Activated T-cell treated with anti-CD3 and anti-CD28 coated beads, Interleukin-2, amount 50 U/mL, for 24 hours (primary cell): ENCODE measurements around the gene ADGRL3.

Experiments
- DNase-seq: peaks from one replicate; pipeline ENCODE4 v3.0.0-alpha.2; 2020
- H3K27ac Mint-ChIP-seq: 2 replicates; pipeline ENCODE4 v1.8.0; 2020; ENCODE audit warnings: mild to moderate bottlenecking, mixed read lengths
- H3K27me3 Mint-ChIP-seq: 2 replicates; pipeline ENCODE4 v1.8.0; 2020; ENCODE audit warnings: mixed read lengths
- H3K36me3 Mint-ChIP-seq: 2 replicates; pipeline ENCODE4 v1.8.0; 2020; ENCODE audit warnings: low read depth, mixed read lengths
- H3K4me1 Mint-ChIP-seq: 2 replicates; pipeline ENCODE4 v1.8.0; 2020; ENCODE audit warnings: low read depth, mixed read lengths
- H3K4me3 Mint-ChIP-seq: 2 replicates; pipeline ENCODE4 v1.8.0; 2020; ENCODE audit warnings: mild to moderate bottlenecking, moderate library complexity, mixed read lengths
- H3K9me3 Mint-ChIP-seq: 2 replicates; pipeline ENCODE4 v1.8.0; 2020; ENCODE audit warnings: mixed read lengths

Gene ADGRL3

GRCh38 chr4:61277785-61278760 is 77.9 kb downstream of the ADGRL3 start:
- H3K4me1 Mint-ChIP-seq = no peaks in the 10 kb centered on the region
- H3K9me3 Mint-ChIP-seq = peaks cover under 1% of the 10 kb centered on the region
- no peak overlapping the region for H3K27ac Mint-ChIP-seq
- no peak overlapping the region for H3K4me3 Mint-ChIP-seq
- no peak for DNase-seq
- H3K27me3 Mint-ChIP-seq = no peaks in the 10 kb centered on the region
- no peaks in the 10 kb centered on the region for H3K36me3 Mint-ChIP-seq

- H3K36me3 Mint-ChIP-seq = no peaks in the 10 kb centered on the region
- H3K27me3 Mint-ChIP-seq = no peaks in the 10 kb centered on the region
- H3K4me1 Mint-ChIP-seq = no peaks in the 10 kb centered on the region
- no peak overlapping the region for H3K4me3 Mint-ChIP-seq
- no peak for DNase-seq
- no peaks in the 10 kb centered on the region for H3K9me3 Mint-ChIP-seq
- H3K27ac Mint-ChIP-seq = no peak overlapping the region
Observed at GRCh38 chr4:61292322-61292721, 92.2 kb downstream of the ADGRL3 start.

GRCh38 chr4:61293707-61294400 is 93.7 kb downstream of the ADGRL3 start:
- Mint-ChIP-seq H3K36me3 (no peaks in the 10 kb centered on the region), H3K27ac (no peak overlapping the region), H3K27me3 (no peaks in the 10 kb centered on the region), H3K4me1 (no peaks in the 10 kb centered on the region), H3K9me3 (no peaks in the 10 kb centered on the region), H3K4me3 (no peak overlapping the region)
- DNase-seq = no peak

- Mint-ChIP-seq H3K9me3 (no peaks in the 10 kb centered on the region), H3K36me3 (no peaks in the 10 kb centered on the region), H3K4me1 (no peaks in the 10 kb centered on the region), H3K27ac (no peak overlapping the region), H3K4me3 (no peak overlapping the region), H3K27me3 (no peaks in the 10 kb centered on the region)
- no peak for DNase-seq
Observed at GRCh38 chr4:61294936-61295335, 94.8 kb downstream of the ADGRL3 start.

DNA sequence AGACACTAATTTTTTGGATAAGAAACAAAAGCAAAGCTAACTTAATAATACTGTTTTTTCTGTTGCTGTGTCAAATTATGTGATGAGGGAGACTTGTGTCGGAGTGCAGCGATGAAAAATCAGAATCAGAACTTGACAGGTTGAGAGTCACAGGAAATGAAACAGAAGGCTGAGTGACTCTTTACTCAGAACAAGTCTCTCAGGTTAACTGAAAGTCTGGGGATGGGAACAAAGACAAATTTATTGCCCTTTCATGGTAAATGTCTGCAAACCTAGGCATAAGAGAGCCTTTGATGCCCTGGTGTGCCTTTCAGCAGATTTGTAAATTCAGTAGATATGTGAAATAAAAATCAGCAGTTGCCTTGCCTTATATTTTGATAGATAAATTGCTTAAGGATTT is 96.0 kb downstream of the ADGRL3 start:
- Mint-ChIP-seq H3K27ac (no peak overlapping the region), H3K4me3 (no peak overlapping the region), H3K36me3 (no peaks in the 10 kb centered on the region), H3K27me3 (no peaks in the 10 kb centered on the region), H3K9me3 (peaks cover 5% of the 10 kb centered on the region), H3K4me1 (no peaks in the 10 kb centered on the region)
- DNase-seq = no peak

DNA sequence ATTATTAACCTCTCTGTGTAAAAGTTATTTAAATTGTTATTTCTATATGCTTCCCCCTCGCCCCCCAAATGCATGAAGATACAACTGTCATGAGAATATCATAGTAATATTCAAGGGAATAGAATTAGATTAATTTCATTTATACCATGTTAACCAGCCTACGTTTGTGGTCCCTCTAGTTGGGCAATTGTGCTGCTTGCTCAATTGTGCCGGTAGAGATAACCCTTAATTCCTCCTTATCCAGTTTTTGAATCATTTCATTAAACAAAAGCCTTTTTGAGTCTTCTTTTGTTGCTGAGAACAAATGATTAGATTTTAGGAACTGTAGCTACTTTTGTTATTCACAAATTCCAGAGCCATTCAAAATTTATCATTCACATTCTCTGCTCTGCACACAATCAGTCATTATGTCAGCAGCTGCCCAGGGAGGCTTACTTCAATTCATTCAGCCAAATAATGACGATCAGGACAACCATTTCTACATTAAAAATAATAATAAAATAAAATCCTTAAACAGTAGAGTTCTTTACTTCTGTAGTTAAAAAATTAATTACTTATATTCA is 98.1 kb downstream of the ADGRL3 start:
- Mint-ChIP-seq H3K9me3 (peaks cover 8% of the 10 kb centered on the region), H3K4me3 (no peak overlapping the region), H3K36me3 (no peaks in the 10 kb centered on the region), H3K4me1 (no peaks in the 10 kb centered on the region), H3K27ac (no peak overlapping the region), H3K27me3 (no peaks in the 10 kb centered on the region)
- no peak for DNase-seq

DNA sequence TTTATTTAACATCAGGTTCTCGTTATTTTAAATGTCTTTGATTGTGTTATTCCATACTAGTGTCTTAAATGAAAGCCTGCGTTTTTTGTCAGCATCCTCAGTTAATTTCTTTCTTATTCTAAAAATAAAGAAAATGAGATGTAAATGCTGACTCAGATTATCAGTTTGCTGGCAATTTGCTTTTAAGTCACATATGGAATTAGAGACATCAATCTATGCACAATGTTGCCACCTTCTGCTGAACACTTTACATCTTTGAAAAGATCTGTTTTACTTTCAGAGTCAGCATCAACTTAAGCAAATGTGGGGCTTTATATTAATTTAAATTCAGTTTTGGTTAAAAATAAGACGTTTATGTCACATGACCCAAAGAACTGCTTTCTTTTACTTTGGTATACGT is 99.2 kb downstream of the ADGRL3 start:
- H3K9me3 Mint-ChIP-seq = peaks cover 10% of the 10 kb centered on the region
- H3K4me3 Mint-ChIP-seq = no peak overlapping the region
- DNase-seq = no peak
- no peak overlapping the region for H3K27ac Mint-ChIP-seq
- H3K27me3 Mint-ChIP-seq = no peaks in the 10 kb centered on the region
- H3K36me3 Mint-ChIP-seq = no peaks in the 10 kb centered on the region
- H3K4me1 Mint-ChIP-seq = no peaks in the 10 kb centered on the region

DNA sequence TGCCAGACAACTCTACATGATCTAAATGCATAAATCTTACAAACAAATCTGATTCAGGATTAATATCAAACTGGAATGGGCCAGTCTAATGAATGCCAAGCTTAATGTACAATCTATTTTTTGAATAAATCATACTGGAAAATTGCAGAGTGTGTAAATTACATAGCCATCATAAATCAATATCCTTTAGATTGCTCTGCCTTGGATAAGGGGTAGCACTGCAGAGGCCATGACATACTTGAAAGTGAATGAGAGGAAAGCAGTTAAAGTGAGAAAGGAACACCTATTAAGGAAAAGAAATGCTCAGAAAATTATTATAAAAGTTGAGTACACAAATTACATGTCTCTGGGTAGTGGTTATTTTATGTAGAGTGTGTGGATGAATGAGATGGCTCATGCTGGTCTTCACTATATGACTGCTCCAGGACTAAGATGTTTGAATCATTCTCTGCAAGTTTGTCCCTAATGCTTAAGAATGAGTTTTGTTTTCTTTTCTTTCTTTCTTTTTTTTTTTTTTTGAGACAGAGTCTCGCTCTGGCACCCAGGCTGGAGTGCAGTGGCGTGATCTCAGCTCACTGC is 100.2 kb downstream of the ADGRL3 start:
- no peak for DNase-seq
- H3K4me1 Mint-ChIP-seq = no peaks in the 10 kb centered on the region
- no peaks in the 10 kb centered on the region for H3K27me3 Mint-ChIP-seq
- no peak overlapping the region for H3K27ac Mint-ChIP-seq
- no peak overlapping the region for H3K4me3 Mint-ChIP-seq
- H3K36me3 Mint-ChIP-seq = no peaks in the 10 kb centered on the region
- H3K9me3 Mint-ChIP-seq = peaks cover 14% of the 10 kb centered on the region

DNA sequence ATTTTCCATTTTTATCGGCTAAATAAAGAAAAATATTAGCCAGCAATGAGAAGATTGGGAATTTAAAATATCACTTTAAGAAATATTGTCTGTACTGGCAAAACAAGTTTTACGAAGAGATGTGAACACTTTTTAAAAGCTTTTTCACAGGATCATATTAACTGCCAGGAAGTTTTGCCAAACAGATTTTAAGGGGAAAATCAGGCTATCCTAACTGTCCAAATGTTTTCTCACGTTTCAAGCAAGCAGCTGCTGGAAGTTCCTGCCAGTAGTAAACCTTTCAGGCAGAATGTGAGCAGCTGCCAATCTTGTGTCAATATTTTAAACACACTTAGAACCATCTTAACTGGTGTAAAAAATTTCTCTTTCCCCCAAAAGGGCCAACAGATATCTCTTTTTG is 101.1 kb downstream of the ADGRL3 start:
- no peaks in the 10 kb centered on the region for H3K27me3 Mint-ChIP-seq
- DNase-seq = no peak
- H3K4me1 Mint-ChIP-seq = no peaks in the 10 kb centered on the region
- H3K36me3 Mint-ChIP-seq = no peaks in the 10 kb centered on the region
- H3K27ac Mint-ChIP-seq = no peak overlapping the region
- peaks cover 14% of the 10 kb centered on the region for H3K9me3 Mint-ChIP-seq
- H3K4me3 Mint-ChIP-seq = no peak overlapping the region

GRCh38 chr4:61308033-61308432 is 107.9 kb downstream of the ADGRL3 start:
- Mint-ChIP-seq H3K27ac (no peak overlapping the region), H3K36me3 (no peaks in the 10 kb centered on the region), H3K4me3 (no peak overlapping the region), H3K4me1 (no peaks in the 10 kb centered on the region), H3K27me3 (no peaks in the 10 kb centered on the region), H3K9me3 (peaks cover 15% of the 10 kb centered on the region)
- no peak for DNase-seq

- H3K9me3 Mint-ChIP-seq = peaks cover 13% of the 10 kb centered on the region
- H3K4me3 Mint-ChIP-seq = no peak overlapping the region
- no peak for DNase-seq
- H3K36me3 Mint-ChIP-seq = no peaks in the 10 kb centered on the region
- no peaks in the 10 kb centered on the region for H3K4me1 Mint-ChIP-seq
- H3K27ac Mint-ChIP-seq = no peak overlapping the region
- no peaks in the 10 kb centered on the region for H3K27me3 Mint-ChIP-seq
Observed at GRCh38 chr4:61309616-61310015, 109.5 kb downstream of the ADGRL3 start.

DNA sequence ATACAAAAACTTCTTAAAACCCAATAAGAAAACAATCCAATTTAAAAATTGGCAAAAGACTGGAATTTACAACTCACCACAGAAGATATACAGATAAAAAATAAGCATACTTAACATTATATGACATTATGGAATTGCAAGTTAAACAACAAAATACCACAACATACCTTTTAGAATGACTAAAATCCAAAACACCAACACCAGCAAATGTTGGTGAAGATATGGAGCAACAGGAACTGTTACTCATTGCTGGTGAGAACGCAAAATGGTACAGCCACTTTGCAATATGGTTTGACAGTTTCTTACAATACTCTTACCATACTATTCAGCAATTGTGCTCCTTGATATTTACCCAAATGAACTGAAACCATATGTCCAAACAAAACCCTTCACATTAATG is 112.4 kb downstream of the ADGRL3 start:
- DNase-seq = no peak
- H3K27me3 Mint-ChIP-seq = no peaks in the 10 kb centered on the region
- H3K4me1 Mint-ChIP-seq = no peaks in the 10 kb centered on the region
- no peak overlapping the region for H3K27ac Mint-ChIP-seq
- H3K9me3 Mint-ChIP-seq = peaks cover 17% of the 10 kb centered on the region
- no peaks in the 10 kb centered on the region for H3K36me3 Mint-ChIP-seq
- no peak overlapping the region for H3K4me3 Mint-ChIP-seq

GRCh38 chr4:61318431-61318830 is 118.3 kb downstream of the ADGRL3 start:
- H3K27ac Mint-ChIP-seq = no peak overlapping the region
- no peaks in the 10 kb centered on the region for H3K36me3 Mint-ChIP-seq
- no peaks in the 10 kb centered on the region for H3K4me1 Mint-ChIP-seq
- no peak for DNase-seq
- H3K9me3 Mint-ChIP-seq = peaks cover 17% of the 10 kb centered on the region
- H3K27me3 Mint-ChIP-seq = no peaks in the 10 kb centered on the region
- H3K4me3 Mint-ChIP-seq = no peak overlapping the region

- no peak overlapping the region for H3K4me3 Mint-ChIP-seq
- no peaks in the 10 kb centered on the region for H3K4me1 Mint-ChIP-seq
- H3K27ac Mint-ChIP-seq = no peak overlapping the region
- no peaks in the 10 kb centered on the region for H3K36me3 Mint-ChIP-seq
- DNase-seq = no peak
- no peaks in the 10 kb centered on the region for H3K27me3 Mint-ChIP-seq
- H3K9me3 Mint-ChIP-seq = peaks cover 21% of the 10 kb centered on the region
Observed at GRCh38 chr4:61319156-61319555, 119.0 kb downstream of the ADGRL3 start.
